HepG2 (cell line): Measurements from ENCODE around the gene THSD4. TPM values are rescaled to one million over a fixed set of nuclear protein-coding genes. Genes with fewer than 3 reads are reported as not detected.

Experiments used
- ATAC-seq: fragments of 200-7000 bp; cut with Tn5 transposase; 3 replicates; pipeline ENCODE4 v1.9.1; 2020; ENCODE audit warnings: mild to moderate bottlenecking, moderate library complexity
- BruUV-seq: library from RNA; stranded (reverse); fragments of 400-500 nt; replicated peaks from 2 replicates; lab custom pipeline; 2021; lab: Mats Ljungman, UMichigan
- CTCF ChIA-PET: fragments of 300-600 bp; formaldehyde crosslinking; extraction: SDS; loops from one replicate; lab custom pipeline; 2021; ENCODE audit warnings: low total read pairs, inconsistent platforms, low intra/inter-chr PET ratio; lab: Yijun Ruan, JAX
- POLR2A ChIA-PET: fragments of 350-600 bp; sonication (Branson Sonifier 250); formaldehyde crosslinking; loops from one replicate; lab custom pipeline; 2020; ENCODE audit warnings: antibody characterized with exemption, inconsistent platforms; lab: Yijun Ruan, JAX
- DNase-seq: peaks from one replicate; pipeline ENCODE4 v3.0.0-alpha.2; 2015; ENCODE audit warnings: low spot score
- FAIRE-seq: peaks from 3 replicates; lab custom pipeline; 2011; peaks lifted over from hg19 to GRCh38; lab: Jason Lieb, UNC
- H2AFZ ChIP-seq: one replicate; pipeline ENCODE4 v1.6.1; 2011; ENCODE audit warnings: low read length, inconsistent platforms
- H3K27ac ChIP-seq: fragments of 300-600 bp; 3 replicates; pipeline ENCODE4 v1.8.0; 2011; ENCODE audit warnings: mixed run types, mild to moderate bottlenecking, mixed read lengths, low read length, inconsistent platforms; ENCODE audit not compliant: insufficient read depth; ENCODE audit errors: extremely low read length
- H3K27me3 ChIP-seq, 2 experiments: fragments of 200-600 bp in 1 of 2; 2 replicates in 1 of 2; 3 replicates in 1 of 2; pipeline versions ENCODE4 v1.6.0 to v1.8.0; 2011; ENCODE audit warnings: low read length in 2 of 2, mild to moderate bottlenecking in 2 of 2, moderate library complexity in 2 of 2, inconsistent platforms in 1 of 2; ENCODE audit not compliant: insufficient read depth in 2 of 2, control insufficient read depth in 1 of 2
- H3K36me3 ChIP-seq, 2 experiments: fragments of 200-600 bp in 1 of 2; replicated peaks in 1 of 2; 2 replicates in 1 of 2; 3 replicates in 1 of 2; pipeline versions ENCODE4 v1.5.1 to v1.8.0; 2011; ENCODE audit warnings: low read length in 2 of 2, inconsistent platforms in 1 of 2; ENCODE audit not compliant: insufficient read depth in 2 of 2, control insufficient read depth in 1 of 2
- H3K4me1 ChIP-seq: 2 replicates; pipeline ENCODE4 v1.5.1; 2012; ENCODE audit warnings: low read length, inconsistent platforms; ENCODE audit not compliant: insufficient read depth
- H3K4me2 ChIP-seq: 2 replicates; pipeline ENCODE4 v1.6.0; 2011; ENCODE audit warnings: low read depth, low read length, inconsistent platforms
- H3K4me3 ChIP-seq, 3 experiments: fragments of 200-600 bp in 1 of 3; sonication (generic), shearing (Covaris generic) in 1 of 3; replicated peaks in 1 of 3; 2 replicates each; pipeline ENCODE4 v1.5.1; 2011 to 2016; ENCODE audit warnings: low read length in 3 of 3, inconsistent platforms in 2 of 3, low read depth in 2 of 3, mild to moderate bottlenecking in 2 of 3, control low read depth in 1 of 3, mixed read lengths in 1 of 3; ENCODE audit not compliant: insufficient read depth in 1 of 3
- H3K79me2 ChIP-seq: one replicate; pipeline ENCODE4 v1.6.1; 2011; ENCODE audit warnings: low read length, inconsistent platforms; ENCODE audit not compliant: insufficient read depth
- H3K9ac ChIP-seq: 2 replicates; pipeline ENCODE4 v1.6.0; 2011; ENCODE audit warnings: mild to moderate bottlenecking, low read depth, low read length, inconsistent platforms; ENCODE audit not compliant: insufficient read depth
- H3K9me3 ChIP-seq: 2 replicates; pipeline ENCODE4 v1.5.1; 2012; ENCODE audit warnings: mild to moderate bottlenecking, low read length
- H4K20me1 ChIP-seq: 2 replicates; pipeline ENCODE4 v1.6.0; 2011; ENCODE audit warnings: inconsistent platforms, mild to moderate bottlenecking, low read length, moderate library complexity; ENCODE audit not compliant: insufficient read depth
- CBX1 ChIP-seq: IDR thresholded peaks from one replicate; pipeline ENCODE4 v1.6.1; 2016; ENCODE audit warnings: antibody characterized with exemption, low read depth
- CC2D1A ChIP-seq: sonication (generic); formaldehyde crosslinking; IDR thresholded peaks from 2 replicates; pipeline ENCODE4 v1.8.1; 2023; ENCODE audit warnings: mild to moderate bottlenecking, missing genetic modification reagents
- HMGA1 ChIP-seq: sonication (generic); formaldehyde crosslinking; conservative IDR thresholded peaks from 2 replicates; pipeline ENCODE4 v1.4.0; 2020; ENCODE audit warnings: missing genetic modification reagents
- HNRNPH1 ChIP-seq: fragments of 200-400 bp; formaldehyde crosslinking; optimal IDR thresholded peaks from 2 replicates; pipeline ENCODE3; 2017; ENCODE audit warnings: mild to moderate bottlenecking, low read depth, low read length
- HOXA5 ChIP-seq: sonication (generic); formaldehyde crosslinking; IDR thresholded peaks from 2 replicates; pipeline ENCODE4 v1.4.0; 2020; ENCODE audit warnings: missing genetic modification reagents
- MED1 ChIP-seq: sonication (generic); formaldehyde crosslinking; IDR thresholded peaks from 2 replicates; pipeline ENCODE4 v1.4.0; 2020; ENCODE audit warnings: missing genetic modification reagents
- NFYB ChIP-seq: sonication (generic); formaldehyde crosslinking; IDR thresholded peaks from 2 replicates; pipeline ENCODE4 v1.4.0; 2020; ENCODE audit warnings: missing genetic modification reagents
- NR2C2 ChIP-seq: sonication (generic); formaldehyde crosslinking; IDR thresholded peaks from 2 replicates; pipeline ENCODE4 v1.4.0; 2020; ENCODE audit warnings: missing genetic modification reagents, mild to moderate bottlenecking, moderate library complexity, borderline replicate concordance
- RAD51 ChIP-seq: fragments of 450-650 bp; IDR thresholded peaks from 2 replicates; pipeline ENCODE4 v1.6.1; 2016; ENCODE audit warnings: borderline replicate concordance
- SYNCRIP ChIP-seq: fragments of 200-400 bp; formaldehyde crosslinking; IDR thresholded peaks from 2 replicates; pipeline ENCODE4 v1.6.1; 2018; ENCODE audit warnings: mild to moderate bottlenecking, low read depth, low read length; ENCODE audit not compliant: insufficient read depth
- TCF7L2 ChIP-seq: IDR thresholded peaks from 2 replicates; pipeline ENCODE4 v1.6.1; 2011; ENCODE audit warnings: mild to moderate bottlenecking, low read depth, low read length, moderate library complexity
- TGIF2 ChIP-seq: IDR thresholded peaks from 2 replicates; pipeline ENCODE4 v1.6.1; 2016; ENCODE audit warnings: control low read depth, missing compliant biosample characterization
- ZFY ChIP-seq: sonication (generic); formaldehyde crosslinking; IDR thresholded peaks from 2 replicates; pipeline ENCODE4 v1.4.0; 2020; ENCODE audit warnings: missing genetic modification reagents
- ZNF644 ChIP-seq: IDR thresholded peaks from 2 replicates; pipeline ENCODE4 v1.6.1; 2016; ENCODE audit warnings: low read depth
- ZNF670 ChIP-seq: sonication (generic); formaldehyde crosslinking; IDR thresholded peaks from 2 replicates; pipeline ENCODE4 v1.8.0; 2022; ENCODE audit warnings: mild to moderate bottlenecking, missing genetic modification reagents, borderline replicate concordance
- ZNF766 ChIP-seq: sonication (generic); formaldehyde crosslinking; IDR thresholded peaks from 2 replicates; pipeline ENCODE4 v1.5.0; 2020; ENCODE audit warnings: missing genetic modification reagents, borderline replicate concordance
- ZNF776 ChIP-seq: sonication (generic); formaldehyde crosslinking; IDR thresholded peaks from 2 replicates; pipeline ENCODE4 v1.4.0; 2020; ENCODE audit warnings: mild to moderate bottlenecking, missing genetic modification reagents
- ZNF781 ChIP-seq: sonication (generic); formaldehyde crosslinking; IDR thresholded peaks from 2 replicates; pipeline ENCODE4 v1.5.1; 2020; ENCODE audit warnings: borderline replicate concordance, mild to moderate bottlenecking, missing genetic modification reagents; ENCODE audit errors: not compliant biosample characterization
- whole genome bisulfite sequencing: methylation state at CpG from one replicate; pipeline ENCODE4 v1.1.6; 2017; ENCODE audit warnings: low lambda C conversion rate; 5-methylcytosine and 5-hydroxymethylcytosine counted together
- in situ Hi-C: cut with HindIII; loops from 2 replicates; pipeline ENCODE4 v1.10.0; 2017; ENCODE audit warnings: low pct_unique_long_range_greater_than_20kb; ENCODE audit not compliant: extremely low pct_ligation_motif_present
- intact Hi-C: fragments of 100-400 bp; cut with micrococcal nuclease; formaldehyde crosslinking; loops from one replicate; pipeline ENCODE4 v1.10.0; 2022; ENCODE audit not compliant: unreplicated experiment
- polyA plus RNA-seq, 8 experiments: library from polyadenylated mRNA; depleted of rRNA in 3 of 8; stranded (reverse) in 7 of 8; unstranded in 1 of 8; fragments of >200 nt; fragmentation: Illumina TruSeq in 4 of 8; extraction: Trizol in 4 of 8; gene quantifications; 2 replicates each; pipeline versions ENCODE4 v1.2.1 to v1.2.3, GENCODE V29; 2011 to 2016; ENCODE audit warnings: low read depth in 4 of 8, missing spikeins in 1 of 8, mixed read lengths in 1 of 8; ENCODE audit not compliant: insufficient read depth in 1 of 8
- total RNA-seq, 5 experiments: library from RNA; depleted of rRNA; stranded (reverse); fragments of >200 nt; fragmentation: Illumina TruSeq; extraction: Trizol; gene quantifications; 2 replicates each; pipeline ENCODE4 v1.2.3, GENCODE V29; 2016; ENCODE audit warnings: low read depth in 1 of 5
- TF ChIP-seq, protein P1 (sequence below): sonication (generic); formaldehyde crosslinking; IDR thresholded peaks from 2 replicates; pipeline ENCODE4 v1.5.0; 2020; ENCODE audit warnings: missing genetic modification reagents, mild to moderate bottlenecking, borderline replicate concordance
- TF ChIP-seq, protein P2 (sequence below): sonication (generic); formaldehyde crosslinking; IDR thresholded peaks from 2 replicates; pipeline ENCODE4 v1.5.1; 2020; ENCODE audit warnings: mild to moderate bottlenecking, missing genetic modification reagents
- TF ChIP-seq, protein P3 (sequence below): sonication (generic); formaldehyde crosslinking; conservative IDR thresholded peaks from 2 replicates; pipeline ENCODE4 v1.4.0; 2020; ENCODE audit warnings: missing genetic modification reagents

Gene THSD4
- total and polyA plus RNA-seq, 2 of the 13 experiments (the other 11 are each of a cell fraction or from before 2014, with no cell fraction given): 0.07 to 0.21 TPM

DNA sequence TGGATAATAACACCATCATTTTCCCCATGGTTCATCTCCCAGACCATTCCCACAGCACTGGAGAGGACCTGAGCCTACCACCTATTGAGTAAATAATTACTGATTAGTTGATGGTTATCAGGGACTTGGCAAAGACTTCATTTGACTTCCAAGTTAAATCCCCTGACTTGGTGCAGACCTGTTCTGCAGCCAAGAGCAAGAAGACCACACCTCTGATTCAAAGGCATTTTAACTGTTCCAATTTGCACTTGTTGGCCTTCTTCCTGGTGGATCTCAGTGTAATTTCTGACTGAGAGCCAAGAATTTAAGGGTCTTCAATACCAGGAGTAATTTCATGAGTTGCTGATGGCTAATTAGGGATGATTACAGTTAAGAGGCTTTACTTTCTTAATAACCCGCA is 24.0 kb downstream of the THSD4 start (continued):
- TF ChIP-seq NR2C2 (CRISPR knock-in tag) (no peak), ZFY (CRISPR knock-in tag) (no peak), ZNF781 (CRISPR knock-in tag) (no peak)
- TF ChIP-seq, all 625 proteins: peak for 0

DNA sequence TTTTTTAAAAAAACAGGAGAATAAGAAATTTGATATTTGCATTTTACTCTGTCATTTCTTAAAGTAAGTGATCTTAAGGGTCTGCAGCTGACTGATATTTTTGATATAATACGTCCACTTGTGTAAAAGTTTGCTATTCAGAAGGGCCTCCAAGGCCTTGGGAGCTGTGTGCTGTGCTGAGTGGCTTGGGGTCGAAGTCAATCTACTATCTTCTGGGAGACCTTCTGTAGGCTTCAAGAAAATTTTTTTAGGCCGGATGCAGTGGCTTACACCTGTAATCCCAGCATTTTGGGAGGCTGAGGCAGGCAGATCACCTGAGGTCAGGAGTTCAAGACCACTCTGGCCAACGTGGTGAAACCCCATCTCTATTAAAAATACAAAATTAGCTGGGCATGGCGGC is 26.3 kb downstream of the THSD4 start:
- Histone ChIP-seq H3K27me3 (peaks cover 0 to 6% of the 10 kb centered on the region in 2 experiments; a peak in 1 of 5 replicates), H3K4me3 (no peak overlapping the region), H2AFZ (no peak overlapping the region), H3K4me1 (peaks cover 10% of the 10 kb centered on the region; the same call in 1 of the 2 replicates), H4K20me1 (no peaks in the 10 kb centered on the region)
- POLR2A ChIA-PET: no interaction called here
- intact Hi-C loops: no loop called here
- 19% methylated on average over 5 of the region's 5 CpGs for WGBS
- CTCF ChIA-PET: no interaction called here
- TF ChIP-seq CBX1 (no peak), ZNF644 (CRISPR knock-in tag) (no peak), ZNF766 (CRISPR knock-in tag) (no peak), ZNF776 (CRISPR knock-in tag) (no peak), NFYB (no peak), TGIF2 (CRISPR knock-in tag) (no peak), RAD51 (no peak), HNRNPH1 (no peak), SYNCRIP (no peak), TCF7L2 (no peak), ZNF670 (no peak), HMGA1 (no peak), MED1 (no peak), CC2D1A (CRISPR knock-in tag) (no peak), HOXA5 (no peak)
- TF ChIP-seq, protein P1, sequence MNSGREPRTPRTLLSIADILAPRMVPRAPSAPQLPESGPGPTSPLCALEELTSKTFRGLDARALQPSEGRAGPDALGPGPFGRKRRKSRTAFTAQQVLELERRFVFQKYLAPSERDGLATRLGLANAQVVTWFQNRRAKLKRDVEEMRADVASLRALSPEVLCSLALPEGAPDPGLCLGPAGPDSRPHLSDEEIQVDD: no peak
- TF ChIP-seq, protein P2, sequence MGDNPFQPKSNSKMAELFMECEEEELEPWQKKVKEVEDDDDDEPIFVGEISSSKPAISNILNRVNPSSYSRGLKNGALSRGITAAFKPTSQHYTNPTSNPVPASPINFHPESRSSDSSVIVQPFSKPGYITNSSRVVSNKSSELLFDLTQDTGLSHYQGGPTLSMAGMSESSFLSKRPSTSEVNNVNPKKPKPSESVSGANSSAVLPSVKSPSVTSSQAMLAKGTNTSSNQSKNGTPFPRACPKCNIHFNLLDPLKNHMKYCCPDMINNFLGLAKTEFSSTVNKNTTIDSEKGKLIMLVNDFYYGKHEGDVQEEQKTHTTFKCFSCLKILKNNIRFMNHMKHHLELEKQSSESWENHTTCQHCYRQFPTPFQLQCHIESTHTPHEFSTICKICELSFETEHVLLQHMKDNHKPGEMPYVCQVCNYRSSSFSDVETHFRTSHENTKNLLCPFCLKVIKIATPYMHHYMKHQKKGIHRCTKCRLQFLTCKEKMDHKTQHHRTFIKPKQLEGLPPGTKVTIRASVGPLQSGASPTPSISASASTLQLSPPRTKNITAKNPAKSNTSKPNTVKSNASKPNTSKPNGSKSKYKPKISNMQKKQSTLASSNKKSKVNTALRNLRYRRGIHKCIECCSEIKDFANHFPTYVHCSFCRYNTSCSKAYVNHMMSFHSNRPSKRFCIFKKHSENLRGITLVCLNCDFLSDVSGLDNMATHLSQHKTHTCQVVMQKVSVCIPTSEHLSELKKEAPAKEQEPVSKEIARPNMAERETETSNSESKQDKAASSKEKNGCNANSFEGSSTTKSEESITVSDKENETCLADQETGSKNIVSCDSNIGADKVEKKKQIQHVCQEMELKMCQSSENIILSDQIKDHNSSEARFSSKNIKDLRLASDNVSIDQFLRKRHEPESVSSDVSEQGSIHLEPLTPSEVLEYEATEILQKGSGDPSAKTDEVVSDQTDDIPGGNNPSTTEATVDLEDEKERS (CRISPR knock-in tag): no peak
- TF ChIP-seq, protein P3, sequence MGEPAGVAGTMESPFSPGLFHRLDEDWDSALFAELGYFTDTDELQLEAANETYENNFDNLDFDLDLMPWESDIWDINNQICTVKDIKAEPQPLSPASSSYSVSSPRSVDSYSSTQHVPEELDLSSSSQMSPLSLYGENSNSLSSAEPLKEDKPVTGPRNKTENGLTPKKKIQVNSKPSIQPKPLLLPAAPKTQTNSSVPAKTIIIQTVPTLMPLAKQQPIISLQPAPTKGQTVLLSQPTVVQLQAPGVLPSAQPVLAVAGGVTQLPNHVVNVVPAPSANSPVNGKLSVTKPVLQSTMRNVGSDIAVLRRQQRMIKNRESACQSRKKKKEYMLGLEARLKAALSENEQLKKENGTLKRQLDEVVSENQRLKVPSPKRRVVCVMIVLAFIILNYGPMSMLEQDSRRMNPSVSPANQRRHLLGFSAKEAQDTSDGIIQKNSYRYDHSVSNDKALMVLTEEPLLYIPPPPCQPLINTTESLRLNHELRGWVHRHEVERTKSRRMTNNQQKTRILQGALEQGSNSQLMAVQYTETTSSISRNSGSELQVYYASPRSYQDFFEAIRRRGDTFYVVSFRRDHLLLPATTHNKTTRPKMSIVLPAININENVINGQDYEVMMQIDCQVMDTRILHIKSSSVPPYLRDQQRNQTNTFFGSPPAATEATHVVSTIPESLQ: no peak
- TF ChIP-seq, all 625 proteins: peak for 0
- Histone ChIP-seq H3K9ac (no peak overlapping the region), H3K4me2 (no peak overlapping the region), H3K79me2 (no peaks in the 10 kb centered on the region), H3K9me3 (no peaks in the 10 kb centered on the region), H3K27ac (no peak overlapping the region), H3K36me3 (no peaks in the 10 kb centered on the region)
- ATAC-seq (no peak), FAIRE-seq (no peak), DNase-seq (no peak)
- BruUV-seq: no TSS peak
- in situ Hi-C loops: no loop called here
